ENCODE measurements around the gene OTULINL. TPM values are rescaled to one million over a fixed set of nuclear protein-coding genes. Genes with fewer than 3 reads are reported as not detected.

OTULINL gene
- total RNA-seq, 1 donor from 2014 or later, result 4.9 TPM

GRCh38 chr5:14594378-14595074 is 12.9 kb downstream of the OTULINL start:
- DNase-seq (no peak), ATAC-seq (ENCODE audit: poor library complexity) (peak; percentile 54)
- intact Hi-C loops (cut with DNase I), result no loop called here

- intact Hi-C loops (cut with DNase I), result no loop called here
- peak; percentile 85 for ATAC-seq (ENCODE audit: poor library complexity)
- DNase-seq, result no peak
Measured at GRCh38 chr5:14595189-14595588, 13.6 kb downstream of the OTULINL start.

DNA sequence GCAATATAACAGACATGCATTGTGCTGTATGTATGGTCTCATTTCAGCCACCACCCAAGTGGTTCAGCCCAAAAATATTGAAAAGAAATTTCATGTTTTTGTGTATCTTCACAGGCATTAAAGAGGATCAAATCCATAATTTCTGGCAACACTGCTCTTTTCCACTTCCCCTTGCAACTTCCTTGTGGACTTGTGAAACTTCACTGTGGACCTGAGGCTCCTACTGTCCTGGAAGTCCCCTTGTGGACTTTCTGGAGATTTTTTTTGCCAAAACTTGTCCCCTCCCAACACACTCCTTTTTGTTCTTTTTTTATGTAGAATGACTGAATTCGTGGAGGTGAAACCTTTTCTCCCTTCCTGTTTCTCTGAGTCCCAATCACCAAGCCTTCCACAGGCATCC is 14.3 kb downstream of the OTULINL start:
- ATAC-seq (ENCODE audit: poor library complexity), result peak; percentile 55
- intact Hi-C loops (cut with DNase I), result no loop called here
- DNase-seq, result no peak

DNA sequence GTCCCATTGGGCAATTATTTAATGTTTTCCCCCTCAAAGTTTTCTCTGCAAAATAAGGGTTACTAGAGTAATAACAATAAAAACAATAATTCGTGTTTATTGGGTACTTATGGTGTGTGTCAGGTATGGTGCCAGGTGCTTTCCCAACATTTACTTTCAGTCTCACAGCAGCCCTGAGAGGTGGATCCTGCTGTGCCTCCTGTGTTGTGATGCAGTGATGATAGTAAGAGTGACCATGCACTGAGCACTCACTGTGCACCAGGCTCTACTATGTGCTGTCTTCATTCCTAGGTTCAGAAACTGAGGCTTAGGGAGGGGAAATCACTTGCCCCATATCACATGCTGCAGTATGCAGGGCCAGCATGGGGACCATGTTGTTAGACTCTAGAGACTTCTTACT is 15.5 kb downstream of the OTULINL start:
- DNase-seq (no peak), ATAC-seq (ENCODE audit: poor library complexity) (no peak)
- intact Hi-C loops (cut with DNase I), result no loop called here

GRCh38 chr5:14598225-14598624 is 16.6 kb downstream of the OTULINL start:
- no peak for DNase-seq
- intact Hi-C loops (cut with DNase I), result no loop called here
- no peak for ATAC-seq (ENCODE audit: poor library complexity)

- intact Hi-C loops (cut with DNase I), result no loop called here
- DNase-seq (no peak), ATAC-seq (ENCODE audit: poor library complexity) (no peak)
Measured at GRCh38 chr5:14599476-14600127, 18.0 kb downstream of the OTULINL start.

GRCh38 chr5:14600846-14601245 is 19.3 kb downstream of the OTULINL start:
- ATAC-seq (ENCODE audit: poor library complexity), result no peak
- no peak for DNase-seq
- intact Hi-C loops (cut with DNase I), result no loop called here

GRCh38 chr5:14603141-14603540 is 21.5 kb downstream of the OTULINL start:
- ATAC-seq (ENCODE audit: poor library complexity), result no peak
- intact Hi-C loops (cut with DNase I), result no loop called here
- DNase-seq, result no peak

DNA sequence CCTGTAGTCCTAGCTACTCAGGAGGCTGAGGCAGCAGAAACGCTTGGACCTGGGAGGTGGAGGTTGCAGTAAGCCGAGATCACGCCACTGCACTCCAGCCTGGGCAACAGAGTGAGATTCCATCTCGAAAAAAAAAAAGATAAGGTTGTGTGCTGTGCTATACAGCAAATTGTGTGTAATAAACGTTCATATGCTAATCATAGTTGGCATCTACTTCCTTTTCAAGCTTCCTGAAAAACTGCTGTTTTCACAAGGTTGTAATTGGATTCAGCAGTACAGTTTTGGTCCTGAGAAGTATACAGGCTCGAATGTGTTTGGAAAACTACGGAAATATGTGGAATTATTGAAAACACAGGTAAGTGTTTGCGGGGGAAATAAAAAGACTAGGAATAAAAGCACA is 25.5 kb downstream of the OTULINL start:
- intact Hi-C loops (cut with DNase I), result no loop called here
- DNase-seq (no peak), ATAC-seq (ENCODE audit: poor library complexity) (no peak)

GRCh38 chr5:14608169-14608568 is 26.6 kb downstream of the OTULINL start:
- ATAC-seq (ENCODE audit: poor library complexity), result no peak
- intact Hi-C loops (cut with DNase I), result no loop called here
- DNase-seq, result no peak

GRCh38 chr5:14611737-14612136 is 30.1 kb downstream of the OTULINL start:
- ATAC-seq (ENCODE audit: poor library complexity), result no peak
- no peak for DNase-seq
- intact Hi-C loops (cut with DNase I), result no loop called here

DNA sequence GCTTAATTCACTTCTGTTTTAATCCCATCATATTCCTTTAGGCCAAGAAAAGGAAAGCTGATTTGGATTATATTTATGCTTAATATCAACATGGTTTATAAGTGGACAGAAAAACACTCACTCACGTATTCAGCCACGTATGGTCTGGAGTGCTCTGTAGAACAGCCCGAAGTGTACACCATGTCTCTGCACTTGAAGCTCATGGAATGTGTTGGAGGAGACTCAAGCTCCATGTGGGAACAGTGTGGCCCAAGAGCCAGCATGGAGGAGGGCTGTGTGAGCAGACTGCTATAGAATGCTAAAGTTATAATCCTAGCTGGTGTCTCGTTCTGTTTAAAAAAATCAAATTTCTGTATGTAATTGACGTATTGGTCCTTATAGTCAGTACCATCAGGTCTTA is 32.9 kb downstream of the OTULINL start:
- ATAC-seq (ENCODE audit: poor library complexity) (peak; percentile 98), DNase-seq (no peak)
- intact Hi-C loops (cut with DNase I), result no loop called here

DNA sequence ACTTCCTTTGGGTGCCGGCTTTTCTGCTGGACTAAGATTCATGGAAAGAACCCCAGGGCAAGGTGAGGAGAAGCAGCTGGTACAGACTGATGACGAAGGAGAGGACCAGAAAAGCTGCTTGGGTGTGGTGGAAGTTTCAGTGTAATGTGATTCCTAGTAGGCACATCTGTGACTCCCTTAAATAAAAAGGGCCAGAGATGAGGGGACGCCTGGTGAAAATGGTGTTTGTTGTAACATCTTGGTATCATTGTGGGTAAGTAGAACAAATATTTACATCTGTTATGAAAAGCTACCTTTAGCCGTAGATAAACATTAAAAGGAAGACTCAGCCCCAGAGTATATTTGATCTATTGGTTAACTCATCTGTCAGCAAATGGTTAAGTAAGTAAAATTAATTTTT is 33.8 kb downstream of the OTULINL start:
- intact Hi-C loops (cut with DNase I), result no loop called here
- ATAC-seq (ENCODE audit: poor library complexity) (no peak), DNase-seq (no peak)

DNA sequence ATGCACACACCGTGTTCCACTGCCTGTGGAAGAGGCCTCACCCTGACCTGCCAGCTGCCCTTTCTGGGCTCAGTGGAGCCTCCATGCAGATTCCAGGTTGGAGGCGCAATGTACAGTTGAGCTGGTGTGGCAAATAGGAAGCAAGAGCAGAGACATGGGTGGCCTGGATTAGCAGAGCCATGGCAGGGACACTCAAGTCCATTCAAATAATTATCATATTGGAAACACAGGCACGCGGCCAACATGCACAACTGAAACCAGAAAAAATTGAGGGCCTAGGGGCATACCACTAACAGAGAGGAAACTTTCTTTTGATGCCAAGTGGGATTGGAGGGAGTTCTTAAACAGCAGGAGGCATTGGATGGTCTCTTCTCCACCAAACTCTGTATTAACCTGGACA is 35.8 kb downstream of the OTULINL start:
- DNase-seq, result no peak
- intact Hi-C loops (cut with DNase I), result no loop called here
- ATAC-seq (ENCODE audit: poor library complexity), result no peak

DNA sequence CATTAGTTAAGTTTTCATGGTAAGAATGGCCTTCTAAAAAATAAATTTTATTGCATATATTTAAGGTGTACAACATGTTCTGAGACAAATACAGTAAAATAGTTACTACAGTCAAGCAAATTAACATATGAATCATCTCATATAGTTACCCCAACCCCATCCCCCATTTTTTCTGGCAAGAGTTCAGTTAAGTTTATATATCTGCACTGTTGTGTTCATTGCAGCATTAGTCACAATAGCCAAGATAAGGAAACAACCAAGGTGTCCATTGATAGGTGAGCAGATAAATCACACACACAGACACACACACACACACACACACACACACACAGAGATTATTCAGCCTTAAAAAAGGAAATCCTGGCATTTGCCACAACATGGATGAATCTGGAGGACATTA is 45.7 kb downstream of the OTULINL start:
- DNase-seq (no peak), ATAC-seq (ENCODE audit: poor library complexity) (no peak)
- intact Hi-C loops (cut with DNase I), result no loop called here

DNA sequence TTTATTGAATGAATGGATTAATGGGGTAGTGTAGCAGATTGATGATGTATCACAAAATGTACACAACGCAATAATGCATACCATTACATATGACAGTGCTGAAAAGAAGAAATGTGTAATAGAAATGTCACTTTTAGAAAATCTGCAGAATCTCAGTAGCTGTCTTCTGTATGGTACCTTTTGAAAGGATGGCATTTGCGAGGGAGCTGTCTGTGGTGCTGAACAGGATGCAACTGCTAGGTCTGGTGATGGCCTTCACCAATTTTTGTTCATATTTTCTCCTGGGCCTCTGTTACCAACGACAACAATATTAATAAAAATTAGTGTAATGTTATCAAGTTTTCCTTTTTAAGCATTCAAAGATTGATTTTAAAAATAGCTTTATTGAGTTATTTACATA is 46.8 kb downstream of the OTULINL start:
- ATAC-seq (ENCODE audit: poor library complexity) (no peak), DNase-seq (no peak)
- intact Hi-C loops (cut with DNase I), result no loop called here

DNA sequence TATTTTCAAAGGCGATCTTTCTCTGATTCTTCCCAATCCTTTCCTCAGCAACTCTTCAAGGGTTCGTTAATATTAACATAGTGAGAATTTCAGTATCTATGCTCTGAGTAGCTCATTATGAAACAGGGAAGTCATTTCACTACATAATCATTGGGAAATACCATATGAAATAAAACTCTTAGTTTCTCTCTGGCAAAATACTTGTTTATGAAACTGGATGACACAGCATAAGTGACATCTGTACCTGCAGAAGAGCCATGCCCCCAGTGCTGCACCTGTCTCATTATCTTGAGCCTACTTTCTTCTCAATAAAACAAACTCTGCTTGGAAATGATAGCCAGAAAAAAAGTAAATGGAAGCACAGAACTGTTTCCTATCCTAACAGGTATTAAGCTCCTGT is 49.1 kb downstream of the OTULINL start:
- intact Hi-C loops (cut with DNase I), result no loop called here
- DNase-seq (no peak), ATAC-seq (ENCODE audit: poor library complexity) (no peak)

DNA sequence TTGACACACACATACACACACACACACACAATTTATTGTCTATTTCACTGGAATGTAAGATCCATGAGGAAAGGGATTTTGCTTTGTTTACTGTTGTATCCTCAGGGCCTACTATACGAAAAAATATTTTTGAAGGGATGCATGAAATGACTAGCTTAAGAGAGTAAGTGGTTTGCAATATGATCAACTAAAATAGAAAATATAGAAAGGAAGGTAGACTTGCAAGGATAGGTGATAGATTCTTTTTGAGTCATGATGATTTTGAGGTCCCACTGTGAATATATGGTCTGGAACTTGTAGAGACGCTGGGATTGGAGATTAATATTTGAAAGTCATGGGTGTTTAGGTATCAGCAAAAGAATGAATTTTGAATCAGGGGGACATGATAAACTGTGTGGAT is 54.1 kb downstream of the OTULINL start:
- ATAC-seq (ENCODE audit: poor library complexity), result no peak
- no peak for DNase-seq
- intact Hi-C loops (cut with DNase I), result no loop called here

DNA sequence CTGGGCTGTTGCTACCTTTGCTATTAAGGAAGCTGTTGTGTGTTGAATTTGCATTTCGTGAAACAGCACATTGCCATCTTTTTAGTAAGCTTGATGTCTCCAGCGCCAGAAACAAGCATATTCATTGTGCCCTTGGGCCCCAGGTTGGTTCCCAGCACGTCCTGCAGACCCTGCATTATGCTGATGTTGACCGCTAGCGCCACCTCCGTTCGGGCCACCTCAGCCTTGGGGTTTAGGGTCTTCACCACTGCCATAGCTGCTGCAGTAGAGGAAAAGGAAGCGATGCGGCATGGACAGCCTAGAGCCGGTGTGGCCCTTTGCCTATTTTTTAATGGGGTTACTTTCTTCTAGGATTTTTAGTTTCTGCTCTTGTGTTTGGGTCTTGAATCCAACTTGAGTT is 59.2 kb downstream of the OTULINL start:
- DNase-seq, result no peak
- intact Hi-C loops (cut with DNase I), result loop anchor here (10.0 kb wide), 1 partner anchor 286 kb away; no protein-coding TSS in a partner anchor
- ATAC-seq (ENCODE audit: poor library complexity), result no peak

- ATAC-seq (ENCODE audit: poor library complexity), result no peak
- DNase-seq, result no peak
- intact Hi-C loops (cut with DNase I), result loop anchor here (5.0 to 10.0 kb wide), 2 partner anchors 290 to 657 kb away; no protein-coding TSS in a partner anchor
Measured at GRCh38 chr5:14644623-14645237, 63.1 kb downstream of the OTULINL start.
